Hematopoietic multipotent progenitor cell treated with erythropoietin and hydrocortisone succinate and interleukin-3 and kit ligand, for 8 days (in vitro differentiated cells): ENCODE data around the gene TLR2.
"Not testable (repeated sequence)": the region's sequence is repeated elsewhere in the genome, so short reads cannot be mapped to it uniquely, and the experiment has no call there.

ENCODE experiments used
- DNase-seq: peaks from one replicate; pipeline ENCODE4 v3.0.0-alpha.2; 2015

Gene TLR2

DNA sequence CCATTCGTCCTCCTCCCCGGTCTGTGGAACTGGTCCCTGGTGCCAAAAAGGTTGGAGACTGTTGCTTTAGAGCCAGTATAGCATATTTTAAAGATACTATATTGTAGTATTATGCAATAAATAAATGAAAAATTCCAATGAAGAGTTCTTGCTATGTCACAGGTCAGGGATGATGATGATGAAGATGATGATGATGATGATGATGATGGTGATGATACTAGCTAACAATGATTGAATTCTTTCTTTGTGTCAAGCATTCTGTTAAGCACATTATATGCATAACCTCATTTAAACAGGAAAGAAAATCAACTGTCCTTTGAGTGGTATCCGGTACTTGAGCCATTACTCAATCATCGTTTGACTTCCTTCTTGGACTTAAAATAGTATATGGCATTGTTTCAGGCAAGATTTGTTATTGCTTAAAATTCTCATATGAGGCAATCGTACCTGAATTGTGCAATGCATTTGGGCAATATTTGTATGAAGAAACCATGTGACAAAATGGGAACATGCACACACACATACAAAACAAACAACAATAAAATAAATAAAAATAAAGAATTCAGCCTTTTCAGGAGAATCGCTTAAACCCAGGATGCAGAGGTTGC is 22.8 kb upstream of the TLR2 start:
- peak; percentile 7 for DNase-seq

DNA sequence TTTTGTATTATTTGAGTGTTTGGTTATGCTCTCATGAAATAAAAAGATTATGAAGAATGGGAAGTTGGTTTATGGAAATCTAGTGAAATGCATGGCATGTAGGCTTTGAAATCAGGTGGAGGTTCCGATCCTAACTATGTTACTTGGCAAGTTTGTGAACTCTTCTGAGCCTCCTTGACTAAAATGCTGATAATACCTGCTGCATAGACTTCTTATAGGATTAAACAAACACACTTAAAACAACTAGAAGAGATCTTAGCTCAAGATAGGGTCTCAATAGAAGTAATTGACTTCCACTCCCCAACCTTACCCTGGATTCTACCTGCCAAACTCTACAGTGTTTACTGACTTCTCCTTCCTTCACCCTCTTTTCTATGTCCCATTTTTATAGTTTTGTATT is 22.2 kb upstream of the TLR2 start:
- no peak for DNase-seq

DNA sequence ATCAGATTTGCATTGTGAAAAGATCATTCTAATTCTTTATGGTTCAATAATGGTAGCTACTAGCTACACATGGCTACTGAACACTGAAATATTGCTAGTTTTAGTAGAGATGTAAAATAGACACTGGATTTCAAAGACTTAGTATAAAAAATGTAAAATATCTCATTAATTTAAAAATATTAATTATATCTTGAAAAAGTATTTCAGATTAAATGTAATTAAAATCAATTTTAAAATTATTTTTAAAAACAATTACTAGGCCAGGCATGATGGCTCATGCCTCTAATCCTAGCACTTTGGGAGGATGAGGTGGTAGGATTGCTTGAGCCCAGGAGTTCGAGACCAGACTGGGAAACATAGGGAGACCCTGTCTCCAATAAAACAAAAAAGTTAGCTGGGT is 20.4 kb upstream of the TLR2 start:
- DNase-seq = no peak

DNA sequence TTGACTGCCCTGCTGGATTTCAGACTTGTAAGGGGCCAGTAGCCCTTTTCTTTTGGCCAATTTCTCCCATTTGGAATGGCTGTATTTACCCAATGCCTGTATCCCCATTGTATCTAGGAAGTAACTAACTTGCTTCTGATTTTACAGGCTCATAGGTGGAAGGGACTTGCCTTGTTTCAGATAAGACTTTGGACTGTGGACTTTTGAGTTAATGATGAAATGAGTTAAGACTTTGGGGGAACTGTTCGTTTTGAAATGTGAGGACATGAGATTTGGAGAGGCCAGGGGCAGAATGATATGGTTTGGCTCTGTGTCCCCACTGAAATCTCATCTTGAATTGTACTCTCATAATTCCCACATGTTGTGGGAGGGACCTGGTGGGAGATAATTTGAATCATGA is 17.6 kb upstream of the TLR2 start:
- not testable (repeated sequence) for DNase-seq

DNA sequence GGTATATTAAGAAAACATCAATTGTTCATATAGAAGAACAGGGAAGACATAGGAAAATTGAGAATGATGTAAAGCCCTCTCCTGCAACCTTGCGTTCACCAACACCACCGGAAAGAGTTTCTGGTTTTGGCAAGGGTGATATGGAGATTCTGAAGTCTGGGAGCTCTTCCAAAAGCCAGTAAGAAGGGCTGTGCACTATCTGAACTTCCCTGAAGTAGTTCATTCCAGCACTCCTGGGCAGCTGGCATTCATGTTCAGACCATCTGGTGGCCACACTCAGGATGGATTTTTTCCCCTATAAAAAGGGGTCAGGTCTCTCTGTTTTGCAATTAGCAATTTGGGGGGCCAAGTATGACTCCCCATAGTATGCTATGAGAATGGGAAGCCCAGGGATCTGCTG is 15.4 kb upstream of the TLR2 start:
- DNase-seq = no peak

DNA sequence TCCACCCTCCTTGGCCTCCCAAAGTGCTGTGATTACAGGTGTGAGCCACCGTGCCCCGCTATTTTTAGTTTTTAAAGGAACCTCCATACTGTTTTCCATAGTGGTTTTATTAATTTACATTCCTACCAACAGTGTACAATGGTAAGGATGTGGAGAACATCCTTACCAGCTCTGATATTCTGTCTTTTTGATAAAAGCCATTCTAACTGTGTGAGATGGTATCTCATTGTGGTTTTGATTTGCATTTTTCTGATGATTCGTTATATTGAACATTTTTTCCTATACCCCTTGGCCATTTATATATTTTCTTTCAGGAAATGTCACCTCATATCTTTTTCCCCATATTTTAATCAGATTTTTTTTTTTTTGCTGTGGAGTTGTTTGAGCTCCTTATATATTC is 14.2 kb upstream of the TLR2 start:
- no peak for DNase-seq

DNA sequence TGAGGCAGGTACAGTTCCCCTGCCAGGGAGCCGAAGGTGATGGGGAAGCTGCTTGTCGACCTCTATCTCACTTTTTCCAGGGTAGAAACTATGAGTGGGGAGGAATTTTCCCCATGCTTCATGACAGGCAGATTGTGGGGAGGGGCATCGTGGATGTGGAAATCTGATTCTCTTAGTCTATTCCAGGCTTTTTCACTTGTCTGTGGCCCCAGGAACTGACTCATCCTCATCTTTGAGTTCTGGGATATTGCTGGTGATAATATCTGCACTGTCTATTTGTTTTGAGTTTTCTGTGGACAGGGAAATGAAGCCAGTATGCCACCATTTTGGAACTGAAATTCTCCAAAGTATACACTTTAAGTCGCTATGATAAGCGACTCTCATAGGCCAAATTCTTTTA is 7.6 kb upstream of the TLR2 start:
- DNase-seq = no peak

DNA sequence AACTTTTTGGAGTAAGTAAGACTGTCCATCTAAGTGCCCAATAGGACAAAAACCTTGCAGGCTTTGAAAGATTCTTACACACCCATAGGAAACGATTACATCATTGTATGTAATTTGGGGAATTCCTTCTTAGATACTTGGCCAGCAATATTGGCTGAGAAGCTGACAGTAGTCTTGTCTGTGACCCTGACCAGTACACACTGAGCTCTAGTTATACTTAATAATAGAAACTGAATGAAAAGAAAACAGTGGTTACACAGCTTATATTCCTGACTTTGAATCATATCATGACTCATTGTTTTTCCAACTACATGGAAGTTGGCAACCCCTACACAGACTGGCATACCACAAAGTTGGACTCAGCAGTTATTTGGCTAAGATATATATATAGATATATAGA is 7.1 kb upstream of the TLR2 start:
- DNase-seq = no peak

DNA sequence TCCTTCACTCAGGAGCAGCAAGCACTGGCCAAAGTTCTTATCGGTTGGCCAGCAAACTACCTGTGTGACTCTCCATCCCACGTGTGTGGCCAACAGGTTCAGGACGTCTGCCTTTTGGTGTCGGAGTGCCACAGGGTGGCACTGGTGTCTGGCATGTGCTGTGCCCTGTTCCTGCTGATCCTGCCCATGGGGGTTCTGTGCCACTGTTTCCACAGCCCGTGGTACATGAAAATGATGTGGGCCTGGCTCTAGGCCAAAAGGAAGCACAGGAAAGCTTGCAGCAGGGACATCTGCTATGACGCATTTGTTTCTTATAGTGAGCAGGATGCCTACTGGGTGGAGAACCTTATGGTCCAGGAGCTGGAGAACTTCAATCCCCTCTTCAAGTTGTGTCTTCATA is 4.6 kb upstream of the TLR2 start:
- DNase-seq = no peak

DNA sequence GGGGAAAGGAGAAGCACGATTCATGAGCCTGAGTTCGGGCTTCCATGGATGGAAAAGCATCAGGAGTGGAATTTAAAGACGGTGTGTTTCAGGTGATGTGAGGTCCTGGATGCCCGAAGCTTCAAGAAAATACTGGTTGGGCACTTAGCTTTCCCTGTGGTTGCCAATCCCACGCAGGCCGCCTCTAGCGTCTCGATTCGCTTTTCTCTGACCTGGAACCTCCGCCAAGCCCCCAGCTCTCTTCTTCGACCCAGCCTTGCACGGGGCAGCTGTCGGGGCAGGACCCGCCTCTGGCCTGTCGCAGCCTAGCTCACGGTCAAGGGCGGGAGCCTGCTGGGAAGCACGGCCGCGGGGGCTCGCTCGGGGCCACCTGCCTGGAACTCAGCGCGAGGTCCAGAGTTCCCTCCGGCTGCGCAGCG is 308 bp upstream of the TLR2 start:
- no peak for DNase-seq

DNA sequence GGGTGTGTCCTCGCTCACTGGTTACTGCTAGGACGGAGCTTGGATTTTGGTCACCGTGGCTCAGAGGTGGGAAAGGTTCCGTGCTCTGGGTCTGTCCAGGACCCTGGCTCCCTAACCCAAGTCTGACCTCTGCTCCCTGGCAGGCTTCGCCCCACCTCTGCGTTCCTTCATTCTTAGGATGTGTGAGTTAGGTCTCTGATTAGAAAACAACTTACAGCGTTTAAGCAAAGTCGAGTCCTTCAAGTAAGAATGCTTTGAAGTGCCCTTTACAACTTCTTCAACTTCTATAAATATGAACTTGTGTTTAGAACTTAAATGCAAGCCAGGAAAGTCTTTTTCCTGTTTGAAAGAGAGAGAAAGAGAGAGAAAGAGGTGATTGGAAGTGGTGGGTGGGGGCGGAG is 891 bp downstream of the TLR2 start:
- DNase-seq = no peak

DNA sequence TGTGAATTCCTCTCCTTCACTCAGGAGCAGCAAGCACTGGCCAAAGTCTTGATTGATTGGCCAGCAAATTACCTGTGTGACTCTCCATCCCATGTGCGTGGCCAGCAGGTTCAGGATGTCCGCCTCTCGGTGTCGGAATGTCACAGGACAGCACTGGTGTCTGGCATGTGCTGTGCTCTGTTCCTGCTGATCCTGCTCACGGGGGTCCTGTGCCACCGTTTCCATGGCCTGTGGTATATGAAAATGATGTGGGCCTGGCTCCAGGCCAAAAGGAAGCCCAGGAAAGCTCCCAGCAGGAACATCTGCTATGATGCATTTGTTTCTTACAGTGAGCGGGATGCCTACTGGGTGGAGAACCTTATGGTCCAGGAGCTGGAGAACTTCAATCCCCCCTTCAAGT is 20.4 kb downstream of the TLR2 start:
- DNase-seq = no peak

DNA sequence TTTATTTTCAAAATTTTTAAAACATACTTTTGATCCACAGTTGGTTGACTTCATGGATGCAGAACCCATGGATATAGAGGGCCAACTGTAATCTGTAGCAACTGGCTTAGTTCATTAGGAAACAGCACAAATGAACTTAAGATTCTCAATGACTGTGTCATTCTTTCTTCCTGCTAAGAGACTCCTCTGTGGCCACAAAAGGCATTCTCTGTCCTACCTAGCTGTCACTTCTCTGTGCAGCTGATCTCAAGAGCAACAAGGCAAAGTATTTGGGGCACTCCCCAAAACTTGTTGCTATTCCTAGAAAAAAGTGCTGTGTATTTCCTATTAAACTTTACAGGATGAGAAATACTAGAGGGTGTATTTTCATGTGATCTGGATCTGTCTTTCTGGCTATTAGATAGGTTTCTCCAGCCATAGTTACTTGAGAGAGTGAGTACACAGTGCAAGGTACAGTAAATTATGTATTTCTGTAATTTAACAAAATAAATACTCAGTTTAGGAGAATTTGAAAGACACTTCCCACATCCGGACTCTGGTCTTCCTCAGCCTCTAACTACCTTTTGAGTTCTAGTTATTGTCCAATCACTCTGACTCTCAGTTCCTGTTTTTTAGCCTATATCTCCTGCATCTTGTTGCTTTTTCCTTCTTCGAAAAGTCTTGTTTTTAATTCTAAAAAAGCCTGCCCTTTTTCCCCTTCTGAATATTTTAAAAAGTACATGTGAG is 21.8 kb downstream of the TLR2 start:
- no peak for DNase-seq

DNA sequence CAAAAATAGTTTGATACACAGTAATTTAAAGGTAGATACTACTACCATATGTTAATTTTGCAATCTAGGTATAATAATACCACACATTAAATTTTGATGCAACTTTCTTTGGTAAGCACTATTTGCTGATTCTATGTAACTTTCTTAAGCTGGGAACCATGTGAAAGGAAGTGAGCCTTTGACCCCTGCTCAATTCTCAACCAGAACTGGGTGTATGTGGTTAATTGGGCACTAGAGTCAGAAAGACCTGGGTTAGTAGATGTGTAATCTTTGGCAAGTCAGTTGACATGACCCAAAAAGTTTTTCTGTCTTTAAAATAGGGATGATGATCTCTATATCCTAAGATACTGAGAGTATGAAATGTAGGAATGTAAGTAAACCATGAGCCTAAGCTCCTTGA is 22.4 kb downstream of the TLR2 start:
- no peak for DNase-seq

DNA sequence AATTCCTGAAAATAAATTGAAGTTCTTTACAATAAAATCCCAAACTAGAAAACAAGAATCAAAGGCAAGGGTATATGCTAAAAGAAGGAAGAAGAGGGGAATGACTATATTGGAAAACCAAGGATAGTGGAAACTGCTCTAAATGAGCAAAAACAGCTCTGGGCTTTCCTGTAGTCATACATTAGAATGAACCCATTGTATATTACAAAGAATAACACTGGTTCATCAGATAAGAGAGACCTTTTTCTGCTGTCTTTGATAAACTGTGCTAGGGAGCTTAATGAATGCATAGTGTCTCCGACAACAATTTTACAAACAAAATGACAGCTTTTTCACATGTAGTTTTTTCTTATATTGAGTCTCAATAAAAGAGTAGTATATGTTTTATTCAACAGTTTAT is 26.6 kb downstream of the TLR2 start:
- DNase-seq = no peak

DNA sequence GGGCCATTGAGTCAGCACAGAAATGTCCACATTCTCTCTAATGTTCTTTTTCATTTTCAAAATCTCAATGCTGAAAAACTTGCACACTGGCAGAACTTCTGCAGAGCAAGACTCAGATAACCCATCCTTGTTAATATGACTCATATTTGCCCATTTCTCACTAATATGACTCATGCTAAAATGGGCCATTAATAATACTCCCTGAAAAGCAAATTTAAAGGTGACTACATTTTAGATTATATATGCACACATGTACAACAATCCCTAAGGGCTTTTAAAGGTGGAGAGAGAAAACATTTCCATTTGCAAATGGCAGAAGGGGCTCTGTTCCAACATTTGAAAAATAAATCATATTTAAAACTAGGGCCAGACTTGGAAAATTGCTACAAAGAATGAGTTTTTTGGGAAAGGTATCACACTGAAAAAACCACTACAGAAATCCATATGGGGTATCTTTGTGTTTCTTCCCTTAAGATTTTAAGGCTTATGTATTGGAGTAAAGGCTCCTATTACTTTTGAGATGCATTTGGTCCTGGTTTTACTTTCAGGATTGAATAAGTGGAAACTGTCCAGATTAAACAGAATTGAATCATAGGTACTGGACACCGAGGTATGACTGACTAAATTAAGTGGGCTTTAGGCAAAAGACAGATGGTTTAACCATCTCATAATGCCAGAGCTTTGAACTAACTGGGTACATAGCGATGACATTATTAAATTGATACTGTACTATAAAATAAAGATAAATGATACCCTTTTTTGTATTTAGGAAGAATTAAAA is 30.0 kb downstream of the TLR2 start:
- no peak for DNase-seq

DNA sequence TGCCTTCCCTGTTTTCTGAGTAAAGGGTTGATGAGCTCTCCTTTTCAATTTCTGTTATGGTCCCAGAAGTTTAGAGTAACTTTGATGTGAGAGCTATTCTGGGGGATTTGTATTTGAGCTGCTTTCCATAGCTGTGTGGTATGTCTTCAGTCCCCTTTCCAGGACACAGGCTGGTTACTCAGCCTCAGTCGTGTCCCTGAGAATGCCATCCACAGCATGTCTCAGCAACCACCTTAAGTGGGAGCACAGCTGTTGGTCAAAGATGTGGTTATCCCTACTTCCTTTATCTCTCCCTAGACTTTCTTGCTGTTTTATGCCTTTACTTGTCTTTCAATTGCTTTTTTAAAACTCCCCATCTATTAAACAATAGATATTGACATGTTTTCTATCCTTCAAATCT is 38.0 kb downstream of the TLR2 start:
- no peak for DNase-seq

DNA sequence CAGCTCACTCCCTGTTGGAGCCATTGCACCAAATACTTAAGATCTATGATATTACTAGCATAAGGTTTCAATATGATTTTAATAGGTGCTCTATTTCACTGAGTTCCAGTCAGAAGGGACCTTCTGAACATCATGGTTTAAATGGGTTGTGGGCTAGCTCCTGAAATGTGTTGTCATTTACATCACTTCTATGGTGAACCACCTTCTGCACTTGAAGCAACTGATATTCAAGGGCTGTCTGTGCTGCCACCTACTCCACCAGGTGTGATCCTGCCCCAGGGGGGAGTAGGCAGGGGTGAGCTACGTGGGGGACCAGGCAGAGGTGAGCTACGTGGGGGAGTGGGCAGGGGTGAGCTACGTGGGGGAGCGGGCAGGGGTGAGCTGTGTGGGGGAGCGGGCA is 40.5 kb downstream of the TLR2 start:
- DNase-seq = no peak

DNA sequence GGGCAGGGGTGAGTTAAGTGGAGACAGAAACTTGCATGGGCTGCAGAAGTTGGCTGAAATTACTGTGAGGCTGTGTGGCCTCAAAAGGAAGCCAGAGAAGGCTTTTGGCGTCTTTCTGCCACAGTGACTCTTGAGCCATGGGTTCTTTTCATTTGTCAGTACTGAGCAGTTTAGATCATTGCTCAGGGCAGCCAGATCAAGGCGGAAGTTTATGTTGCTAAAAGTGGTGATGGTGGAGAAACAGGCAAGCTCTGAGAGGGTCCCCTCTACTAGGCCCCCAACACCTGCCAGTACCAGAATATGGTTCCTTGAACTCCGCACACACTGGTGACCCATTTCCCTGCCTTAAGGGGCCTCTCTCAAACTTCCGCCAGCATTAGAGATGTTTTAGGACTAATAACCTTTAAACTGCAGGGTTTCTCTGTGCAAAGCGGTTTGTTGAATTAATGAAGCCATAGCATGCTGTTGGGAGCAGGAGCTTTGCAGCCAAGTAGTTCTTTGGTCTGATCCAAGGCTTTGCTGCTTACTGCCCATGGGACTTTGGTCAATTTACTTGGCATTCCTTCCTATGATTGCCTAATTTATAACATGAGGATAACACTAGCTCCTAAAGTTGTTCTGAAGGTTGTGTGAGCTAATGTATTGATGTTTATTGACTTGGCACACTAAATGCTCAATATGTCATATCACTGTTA is 41.2 kb downstream of the TLR2 start:
- DNase-seq = no peak

DNA sequence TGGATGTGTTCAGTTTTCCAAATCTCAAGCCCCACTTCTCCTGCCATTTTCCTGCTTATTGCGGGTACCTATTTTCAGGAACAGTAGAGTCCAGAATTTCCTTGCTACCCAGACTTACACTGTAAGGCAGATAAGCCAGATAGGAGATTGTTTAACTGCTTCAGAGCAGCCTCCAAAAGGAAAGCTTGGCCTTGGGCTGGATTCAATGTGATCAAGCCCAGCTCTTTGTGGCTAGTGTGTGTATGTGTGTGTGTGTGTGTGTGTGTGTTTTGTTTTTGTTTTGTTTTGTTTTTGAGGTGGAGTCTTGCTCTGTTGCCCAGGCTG is 41.7 kb downstream of the TLR2 start:
- no peak for DNase-seq

DNA sequence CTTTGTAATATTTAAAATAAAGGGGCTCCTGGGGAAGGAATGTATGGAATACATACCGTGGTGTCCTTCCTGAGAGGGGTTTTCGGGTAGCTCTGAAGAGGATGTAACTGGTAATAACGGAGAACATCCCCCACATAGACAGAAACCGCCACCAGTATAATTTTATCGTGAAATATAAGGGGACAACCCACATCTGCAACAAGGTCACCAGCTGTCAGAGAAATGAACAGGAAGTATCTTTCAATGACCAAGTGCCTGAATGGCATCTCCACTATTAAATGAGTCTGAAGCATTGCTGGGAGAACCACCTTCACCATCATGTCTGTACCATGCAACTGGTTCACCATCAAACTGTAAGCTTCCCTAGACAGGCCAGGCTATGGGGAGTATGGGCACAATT is 44.1 kb downstream of the TLR2 start:
- DNase-seq = no peak

DNA sequence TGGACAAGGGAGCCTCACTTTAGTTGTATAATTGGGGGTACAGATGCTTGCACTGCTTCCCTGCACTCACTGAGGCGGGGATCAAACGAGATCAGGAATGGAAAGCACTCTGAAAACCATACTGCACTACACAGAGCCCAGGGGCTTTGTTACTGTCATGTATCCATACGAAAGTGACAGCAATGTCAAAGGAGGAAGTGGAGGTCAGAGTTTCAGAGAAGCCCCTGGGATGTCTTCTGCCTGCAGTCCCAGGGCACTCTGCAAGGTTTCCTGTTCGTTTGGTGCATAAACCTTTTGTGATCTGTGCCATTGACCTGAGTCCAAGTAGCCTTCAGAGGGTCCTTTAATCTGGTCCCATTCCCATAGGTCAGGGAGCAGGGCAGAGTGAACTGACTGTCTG is 44.6 kb downstream of the TLR2 start:
- no peak for DNase-seq

DNA sequence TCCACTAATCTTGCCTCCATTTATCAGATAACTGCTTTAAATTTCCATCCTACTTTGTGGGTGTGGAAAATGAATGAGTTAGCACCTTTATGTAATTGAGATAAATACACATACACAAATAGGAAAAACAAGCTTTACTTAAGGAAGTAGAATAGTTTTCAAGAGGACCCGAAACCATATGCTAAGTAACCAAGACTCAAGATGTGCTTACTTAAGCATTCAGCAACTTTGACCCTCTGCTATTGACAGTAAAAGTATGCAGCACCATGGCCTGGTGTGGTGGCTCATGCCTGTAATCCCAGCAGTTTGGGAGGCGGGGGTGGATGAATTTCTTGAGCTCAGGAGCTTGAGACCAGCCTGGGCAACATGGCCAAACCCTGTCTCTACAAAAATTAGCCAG is 45.8 kb downstream of the TLR2 start:
- DNase-seq = no peak

DNA sequence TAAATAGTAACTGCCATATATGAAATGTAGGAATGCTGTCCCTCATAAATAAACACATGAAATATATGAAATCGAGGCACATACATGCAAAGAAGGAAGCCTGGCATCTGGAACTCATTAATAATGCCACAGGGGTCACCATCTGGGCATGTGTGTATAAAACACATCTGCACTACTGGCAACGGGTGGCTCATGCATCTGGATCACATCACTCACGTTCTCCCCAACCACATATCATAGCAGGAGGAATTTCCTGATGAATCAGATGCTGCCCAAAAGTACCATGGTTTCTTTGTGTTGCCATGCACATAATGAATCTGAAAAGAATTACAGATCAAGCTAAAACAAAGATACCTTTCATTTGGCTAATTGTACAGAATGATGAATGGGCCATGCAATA is 47.2 kb downstream of the TLR2 start:
- DNase-seq = no peak
